Kidney (tissue), 14 donors: ENCODE results near the gene AGR2. TPM values are rescaled to one million over a fixed set of nuclear protein-coding genes. Genes with fewer than 3 reads are reported as not detected.
A peak's percentile ranks its signal among the peaks of the same experiment; 100 is the strongest.

Experiments used
- DNase-seq, 5 donors: peaks; one replicate each; pipeline ENCODE4 v3.0.0-alpha.2; 2013 to 2020
- FAIRE-seq: peaks from 2 replicates; lab custom pipeline; 2012; peaks lifted over from hg19 to GRCh38; lab: Jason Lieb, UNC
- H3K27ac ChIP-seq, 2 donors: one replicate each; pipeline ENCODE4 v1.7.0; 2013; ENCODE audit warnings: low read depth in 2 of 2, low read length in 2 of 2, inconsistent platforms in 1 of 2
- H3K27me3 ChIP-seq: one replicate; pipeline ENCODE4 v1.7.1; 2013; ENCODE audit warnings: low read length, inconsistent platforms; ENCODE audit not compliant: control insufficient read depth, insufficient read depth
- H3K36me3 ChIP-seq, 3 donors: one replicate each; pipeline versions ENCODE4 v1.7.0 to v1.7.1; 2013; ENCODE audit warnings: low read length in 3 of 3, control low read depth in 1 of 3, inconsistent platforms in 1 of 3; ENCODE audit not compliant: insufficient read depth in 3 of 3, control insufficient read depth in 2 of 3
- H3K4me1 ChIP-seq, 3 donors: one replicate each; pipeline versions ENCODE4 v1.7.0 to v1.7.1; 2013; ENCODE audit warnings: low read length in 3 of 3, inconsistent platforms in 1 of 3, low read depth in 1 of 3; ENCODE audit not compliant: control insufficient read depth in 2 of 3, insufficient read depth in 2 of 3
- H3K4me3 ChIP-seq, 3 donors: one replicate each; pipeline versions ENCODE4 v1.7.0 to v1.8.1; 2013; ENCODE audit warnings: low read length in 3 of 3, control low read depth in 1 of 3, inconsistent platforms in 1 of 3
- H3K9ac ChIP-seq, 3 donors: one replicate each; pipeline versions ENCODE4 v1.7.0 to v1.7.1; 2013; ENCODE audit warnings: low read length in 3 of 3, control low read depth in 1 of 3, inconsistent platforms in 1 of 3
- H3K9me3 ChIP-seq, 3 donors: one replicate each; pipeline versions ENCODE4 v1.7.0 to v1.7.1; 2013; ENCODE audit warnings: low read length in 3 of 3, control low read depth in 1 of 3, inconsistent platforms in 1 of 3; ENCODE audit not compliant: control insufficient read depth in 2 of 3, insufficient read depth in 1 of 3
- intact Hi-C: fragments of 100-400 bp; cut with DNase I; formaldehyde crosslinking; loops from one replicate; pipeline ENCODE4 v1.11.1; 2022
- polyA plus RNA-seq: library from polyadenylated mRNA; stranded (reverse); fragments of 350-450 nt; fragmentation: Illumina TruSeq; extraction: RNeasy Lipid Tissue Mini Kit (QIAGEN cat#74804); gene quantifications from one replicate; pipeline ENCODE4 v1.2.3, GENCODE V29; 2014; ENCODE audit warnings: low read depth, low replicate concordance; ENCODE audit not compliant: insufficient read depth
- total RNA-seq: library from RNA; stranded (reverse); fragmentation: NEBNext Ultra II Directional; extraction: Animal tissue kit (Norgen Biotek cat#: 25700); gene quantifications from one replicate; pipeline ENCODE4 v1.2.1, GENCODE V29; 2021
- TF ChIP-seq, protein P1 (sequence below): IDR thresholded peaks from 3 replicates; pipeline ENCODE4 v1.5.1; 2012; ENCODE audit warnings: mild to moderate bottlenecking, moderate library complexity, borderline replicate concordance; ENCODE audit not compliant: insufficient read depth; ENCODE audit errors: extremely low read depth
- donor health status: control.
- donor health status: control.
- donor health status: control.
- donor health status: control.
- donor health status: control.
- donor health status: DM: yes; HTN: yes; CAD: no.
- donor health status: Normal renal cell carcinoma (clear cell type).

The AGR2 gene
- total and polyA plus RNA-seq, 2 donors from 2014 or later = 15.1 to 164 TPM

- DNase-seq (peak in 2 of 5 donors; percentile 42 to 61), FAIRE-seq (no peak)
- H3K27ac ChIP-seq = no peak overlapping the region
- H3K36me3 ChIP-seq = no peaks in the 10 kb centered on the region
- no peaks in the 10 kb centered on the region for H3K27me3 ChIP-seq
- intact Hi-C loops = no loop called here
- H3K4me1 ChIP-seq = no peaks in the 10 kb centered on the region
- no peak overlapping the region for H3K9ac ChIP-seq
- no peaks in the 10 kb centered on the region for H3K9me3 ChIP-seq
- H3K4me3 ChIP-seq = no peak overlapping the region
- TF ChIP-seq, protein P1, sequence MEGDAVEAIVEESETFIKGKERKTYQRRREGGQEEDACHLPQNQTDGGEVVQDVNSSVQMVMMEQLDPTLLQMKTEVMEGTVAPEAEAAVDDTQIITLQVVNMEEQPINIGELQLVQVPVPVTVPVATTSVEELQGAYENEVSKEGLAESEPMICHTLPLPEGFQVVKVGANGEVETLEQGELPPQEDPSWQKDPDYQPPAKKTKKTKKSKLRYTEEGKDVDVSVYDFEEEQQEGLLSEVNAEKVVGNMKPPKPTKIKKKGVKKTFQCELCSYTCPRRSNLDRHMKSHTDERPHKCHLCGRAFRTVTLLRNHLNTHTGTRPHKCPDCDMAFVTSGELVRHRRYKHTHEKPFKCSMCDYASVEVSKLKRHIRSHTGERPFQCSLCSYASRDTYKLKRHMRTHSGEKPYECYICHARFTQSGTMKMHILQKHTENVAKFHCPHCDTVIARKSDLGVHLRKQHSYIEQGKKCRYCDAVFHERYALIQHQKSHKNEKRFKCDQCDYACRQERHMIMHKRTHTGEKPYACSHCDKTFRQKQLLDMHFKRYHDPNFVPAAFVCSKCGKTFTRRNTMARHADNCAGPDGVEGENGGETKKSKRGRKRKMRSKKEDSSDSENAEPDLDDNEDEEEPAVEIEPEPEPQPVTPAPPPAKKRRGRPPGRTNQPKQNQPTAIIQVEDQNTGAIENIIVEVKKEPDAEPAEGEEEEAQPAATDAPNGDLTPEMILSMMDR = no peak
These were observed 41.9 kb upstream of the AGR2 start for GRCh38 chr7:16846601-16847165.

DNA sequence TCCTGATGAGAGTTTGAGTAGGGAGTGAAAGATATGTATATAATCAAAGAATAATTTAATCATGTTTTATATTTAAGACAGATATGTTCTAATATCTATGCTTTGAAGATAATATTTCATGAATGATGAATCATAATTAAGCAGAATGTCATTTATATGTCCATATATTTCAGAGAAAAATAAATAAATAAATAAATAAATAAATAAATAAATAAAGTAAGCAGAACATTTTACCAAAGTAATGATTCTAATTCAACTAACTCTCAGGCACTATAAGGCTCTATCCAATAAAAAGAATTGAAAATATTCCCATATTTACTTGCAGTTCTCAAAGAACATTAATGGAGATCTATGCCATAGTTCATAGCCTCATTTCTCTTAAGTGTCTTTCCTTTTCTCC lies 40.9 kb upstream of the AGR2 start:
- Histone ChIP-seq H3K9ac (no peak overlapping the region), H3K4me3 (no peak overlapping the region), H3K27me3 (no peaks in the 10 kb centered on the region), H3K27ac (no peak overlapping the region), H3K36me3 (no peaks in the 10 kb centered on the region), H3K9me3 (no peaks in the 10 kb centered on the region), H3K4me1 (no peaks in the 10 kb centered on the region)
- FAIRE-seq (peak; percentile 62), DNase-seq (no peak)
- TF ChIP-seq, protein P1 = no peak
- intact Hi-C loops = no loop called here

DNA sequence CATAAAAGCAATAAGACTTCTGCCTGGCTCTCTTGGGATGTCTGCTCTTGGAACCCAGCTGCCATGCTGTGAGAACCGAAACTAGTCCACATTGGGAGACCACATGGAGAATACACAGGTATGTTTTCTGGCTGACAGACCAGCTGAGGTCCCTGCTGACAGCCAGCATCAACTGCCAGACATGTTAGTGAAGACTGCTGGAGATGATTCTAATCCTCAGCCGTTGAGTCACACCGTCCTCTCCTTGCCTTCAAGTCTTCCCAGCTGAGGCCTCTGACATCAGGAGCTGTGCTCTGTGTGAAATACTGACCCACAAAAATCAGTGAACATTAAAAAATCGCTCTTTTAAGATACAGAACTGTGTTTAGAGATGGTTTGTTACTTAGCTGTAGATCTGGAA lies 36.9 kb upstream of the AGR2 start:
- TF ChIP-seq, protein P1 = no peak
- no peak overlapping the region for H3K9ac ChIP-seq
- H3K27ac ChIP-seq = no peak overlapping the region
- H3K27me3 ChIP-seq = no peaks in the 10 kb centered on the region
- H3K4me1 ChIP-seq = no peaks in the 10 kb centered on the region
- DNase-seq = no peak
- no peak for FAIRE-seq
- no peaks in the 10 kb centered on the region for H3K9me3 ChIP-seq
- H3K4me3 ChIP-seq = no peak overlapping the region
- intact Hi-C loops = no loop called here
- H3K36me3 ChIP-seq = no peaks in the 10 kb centered on the region

- TF ChIP-seq, protein P1 = no peak
- Histone ChIP-seq H3K27ac (no peak overlapping the region), H3K36me3 (no peaks in the 10 kb centered on the region), H3K27me3 (no peaks in the 10 kb centered on the region), H3K9me3 (no peaks in the 10 kb centered on the region), H3K4me1 (no peaks in the 10 kb centered on the region), H3K9ac (no peak overlapping the region), H3K4me3 (no peak overlapping the region)
- DNase-seq (no peak), FAIRE-seq (no peak)
- intact Hi-C loops = no loop called here
These were observed 35.3 kb upstream of the AGR2 start for GRCh38 chr7:16840094-16840493.
